Uterus (tissue), 4 donors: Measurements from ENCODE around the gene TMEM253. TPM values are rescaled to one million over a fixed set of nuclear protein-coding genes. Genes with fewer than 3 reads are reported as not detected.

Experiments used
- DNase-seq, 2 donors: peaks; one replicate each; pipeline ENCODE4 v3.0.0-alpha.2; 2019 to 2020
- H3K27ac ChIP-seq, 2 donors: fragments of 200-600 bp; sonication (generic); 1 replicate in 1 of 2; 2 replicates in 1 of 2; pipeline ENCODE4 v1.5.1; 2016 to 2018
- H3K27me3 ChIP-seq, 2 donors: fragments of 200-600 bp; sonication (generic); one replicate each; pipeline ENCODE4 v1.5.1; 2018 to 2019; ENCODE audit warnings: control low read depth in 1 of 2
- H3K36me3 ChIP-seq, 2 donors: fragments of 200-600 bp; sonication (generic); one replicate each; pipeline ENCODE4 v1.5.1; 2019; ENCODE audit warnings: control low read depth in 1 of 2
- H3K4me1 ChIP-seq, 2 donors: fragments of 200-600 bp; sonication (generic); one replicate each; pipeline ENCODE4 v1.5.1; 2018 to 2019; ENCODE audit warnings: control low read depth in 1 of 2
- H3K4me3 ChIP-seq, 2 donors: fragments of 200-600 bp; sonication (generic); 1 replicate in 1 of 2; 2 replicates in 1 of 2; pipeline ENCODE4 v1.5.1; 2018 to 2019; ENCODE audit warnings: mild to moderate bottlenecking in 1 of 2
- H3K9me3 ChIP-seq, 2 donors: fragments of 200-600 bp; sonication (generic); one replicate each; pipeline ENCODE4 v1.5.1; 2019; ENCODE audit warnings: control low read depth in 1 of 2
- POLR2A ChIP-seq, 2 donors: fragments of 450-650 bp; IDR thresholded peaks; one replicate each; pipeline ENCODE4 v1.6.1; 2016; ENCODE audit warnings: antibody characterized with exemption in 2 of 2, mild to moderate bottlenecking in 1 of 2, moderate library complexity in 1 of 2
- intact Hi-C: fragments of 100-400 bp; cut with DNase I; formaldehyde crosslinking; loops from one replicate; pipeline ENCODE4 v1.15.1; 2023; ENCODE audit warnings: low total_unique reads
- total RNA-seq, 4 donors: library from RNA; depleted of rRNA in 3 of 4; stranded (reverse); fragments of >200 nt in 3 of 4; gene quantifications; one replicate each; pipeline versions ENCODE4 v1.1.0 to v1.2.4, GENCODE V29; 2014 to 2023
- TF ChIP-seq, protein P1 (sequence below), 4 experiments: fragments of 200-600 bp in 2 of 4; fragments of 450-650 bp in 2 of 4; sonication (generic) in 2 of 4; IDR thresholded peaks; one replicate each; pipeline ENCODE4 v1.5.1; 2016 to 2019; ENCODE audit warnings: antibody characterized with exemption in 4 of 4, mild to moderate bottlenecking in 2 of 4, moderate library complexity in 1 of 4
- donor health status: DM: yes; HTN: yes; CAD: no.

Gene TMEM253
- total RNA-seq, 4 donors from 2014 or later = 0.85 TPM; not detected in 3

DNA sequence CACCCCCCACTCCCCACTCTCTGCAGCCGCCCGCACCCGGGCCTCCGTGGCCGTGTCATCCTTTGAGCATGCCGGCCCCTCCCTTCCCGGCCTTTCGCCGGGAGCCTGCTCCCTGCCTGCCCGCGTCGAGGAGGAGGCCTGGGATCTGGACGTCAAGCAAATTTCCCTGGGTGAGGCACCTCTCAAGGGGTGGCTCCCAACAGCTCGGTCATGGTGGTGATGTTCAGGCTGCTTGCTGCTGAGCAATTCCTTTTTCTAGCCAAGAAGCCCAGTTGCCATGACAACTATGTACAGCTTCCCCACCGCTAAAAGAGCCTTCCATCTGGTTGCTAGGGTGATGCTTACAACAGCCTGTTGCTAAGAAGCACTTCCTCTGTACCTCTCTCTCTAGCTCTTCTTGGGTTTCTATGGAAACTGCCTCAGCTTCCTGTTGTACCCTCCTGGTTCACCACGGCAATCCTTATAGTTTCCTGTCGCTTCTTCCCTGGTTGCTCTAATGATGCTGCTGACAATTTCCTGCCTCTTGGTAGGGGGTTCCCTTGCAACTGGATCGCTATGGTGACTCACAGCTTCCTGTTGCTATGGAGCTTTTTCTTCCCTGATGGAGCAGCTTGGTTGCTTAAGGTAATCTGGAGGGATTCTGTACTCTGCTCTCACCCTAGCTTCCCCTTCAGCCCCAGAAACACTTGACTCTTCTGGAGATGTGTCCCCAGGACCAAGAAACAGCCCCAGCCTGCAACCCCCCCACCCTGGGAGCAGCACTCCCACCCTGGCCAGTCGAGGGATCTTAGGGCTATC is 13.4 kb upstream of the TMEM253 start:
- TF ChIP-seq, protein P1, sequence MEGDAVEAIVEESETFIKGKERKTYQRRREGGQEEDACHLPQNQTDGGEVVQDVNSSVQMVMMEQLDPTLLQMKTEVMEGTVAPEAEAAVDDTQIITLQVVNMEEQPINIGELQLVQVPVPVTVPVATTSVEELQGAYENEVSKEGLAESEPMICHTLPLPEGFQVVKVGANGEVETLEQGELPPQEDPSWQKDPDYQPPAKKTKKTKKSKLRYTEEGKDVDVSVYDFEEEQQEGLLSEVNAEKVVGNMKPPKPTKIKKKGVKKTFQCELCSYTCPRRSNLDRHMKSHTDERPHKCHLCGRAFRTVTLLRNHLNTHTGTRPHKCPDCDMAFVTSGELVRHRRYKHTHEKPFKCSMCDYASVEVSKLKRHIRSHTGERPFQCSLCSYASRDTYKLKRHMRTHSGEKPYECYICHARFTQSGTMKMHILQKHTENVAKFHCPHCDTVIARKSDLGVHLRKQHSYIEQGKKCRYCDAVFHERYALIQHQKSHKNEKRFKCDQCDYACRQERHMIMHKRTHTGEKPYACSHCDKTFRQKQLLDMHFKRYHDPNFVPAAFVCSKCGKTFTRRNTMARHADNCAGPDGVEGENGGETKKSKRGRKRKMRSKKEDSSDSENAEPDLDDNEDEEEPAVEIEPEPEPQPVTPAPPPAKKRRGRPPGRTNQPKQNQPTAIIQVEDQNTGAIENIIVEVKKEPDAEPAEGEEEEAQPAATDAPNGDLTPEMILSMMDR (IDR thresholded peaks at IDR 0.05) = no peak
- no peak for TF ChIP-seq POLR2A (IDR thresholded peaks at IDR 0.05)
- Histone ChIP-seq H3K9me3 (no peaks in the 10 kb centered on the region), H3K36me3 (no peaks in the 10 kb centered on the region), H3K4me3 (no peak overlapping the region), H3K27ac (no peak overlapping the region), H3K4me1 (no peaks in the 10 kb centered on the region), H3K27me3 (no peaks in the 10 kb centered on the region)
- intact Hi-C loops = no loop called here
- no peak for DNase-seq

DNA sequence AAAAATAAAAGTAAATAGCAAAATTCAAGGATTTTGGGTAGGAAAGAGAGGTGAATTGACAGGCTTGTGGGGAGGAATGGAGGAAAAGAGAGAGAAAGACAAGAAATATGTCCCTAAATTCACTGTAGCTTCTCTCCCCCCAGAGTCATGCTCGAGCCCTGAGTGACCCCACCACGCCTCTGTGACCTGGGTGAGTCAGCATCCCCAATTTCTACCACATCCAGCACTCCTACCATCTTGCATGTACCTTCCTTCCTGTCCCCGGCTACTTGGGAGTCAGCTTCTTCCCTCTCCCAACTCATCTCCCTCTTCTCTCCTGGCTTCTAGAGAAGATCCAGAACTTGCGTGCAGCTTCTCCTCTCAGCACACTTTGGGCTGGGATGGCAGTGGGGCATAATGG is 12.2 kb upstream of the TMEM253 start:
- no peak for DNase-seq
- intact Hi-C loops = no loop called here
- Histone ChIP-seq H3K4me1 (no peaks in the 10 kb centered on the region), H3K36me3 (no peaks in the 10 kb centered on the region), H3K9me3 (no peaks in the 10 kb centered on the region), H3K27me3 (no peaks in the 10 kb centered on the region), H3K4me3 (no peak overlapping the region), H3K27ac (no peak overlapping the region)
- TF ChIP-seq, protein P1 (IDR thresholded peaks at IDR 0.05) = no peak
- no peak for TF ChIP-seq POLR2A (IDR thresholded peaks at IDR 0.05)

DNA sequence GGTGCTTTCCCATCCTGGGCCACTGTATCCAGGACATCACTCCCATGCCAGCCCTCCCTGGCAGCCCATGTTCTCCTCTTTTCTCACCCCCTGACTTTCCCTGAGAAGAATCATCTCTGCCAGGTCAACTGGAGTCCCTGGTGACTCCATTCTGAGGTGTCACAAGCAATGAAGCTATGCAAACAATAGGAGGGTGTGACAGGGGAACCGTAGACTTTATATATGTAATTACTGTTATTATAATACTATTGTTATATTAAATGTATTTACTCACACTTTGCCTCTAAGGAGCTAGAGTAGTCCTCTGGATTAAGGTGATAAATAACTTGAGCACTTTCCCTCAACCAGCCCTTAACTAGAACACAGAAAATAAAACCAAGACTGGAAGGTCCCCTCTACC is 11.6 kb upstream of the TMEM253 start:
- intact Hi-C loops = no loop called here
- no peak for DNase-seq
- TF ChIP-seq, protein P1 (IDR thresholded peaks at IDR 0.05) = no peak
- no peak for TF ChIP-seq POLR2A (IDR thresholded peaks at IDR 0.05)
- Histone ChIP-seq H3K27me3 (no peaks in the 10 kb centered on the region), H3K36me3 (no peaks in the 10 kb centered on the region), H3K27ac (no peak overlapping the region), H3K9me3 (no peaks in the 10 kb centered on the region), H3K4me3 (no peak overlapping the region), H3K4me1 (no peaks in the 10 kb centered on the region)

DNA sequence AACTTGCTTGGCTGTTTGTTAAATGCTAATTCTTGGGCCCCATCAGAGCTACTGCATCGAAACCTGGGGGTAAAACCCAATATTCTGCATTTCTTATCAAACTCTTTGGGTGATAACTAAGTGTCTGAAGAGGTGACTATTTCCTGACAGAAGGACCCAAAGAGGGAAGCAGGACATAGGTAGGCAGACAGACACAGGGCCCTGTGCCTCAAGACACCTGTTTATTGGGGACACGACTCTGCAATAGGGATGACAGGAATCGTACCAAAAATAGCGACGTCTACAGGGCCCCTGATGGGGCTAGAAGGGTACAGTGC is 11.0 kb upstream of the TMEM253 start:
- intact Hi-C loops = no loop called here
- Histone ChIP-seq H3K36me3 (no peaks in the 10 kb centered on the region), H3K9me3 (no peaks in the 10 kb centered on the region), H3K27ac (no peak overlapping the region), H3K27me3 (no peaks in the 10 kb centered on the region), H3K4me3 (no peak overlapping the region), H3K4me1 (no peaks in the 10 kb centered on the region)
- TF ChIP-seq POLR2A (IDR thresholded peaks at IDR 0.05) = no peak
- TF ChIP-seq, protein P1 (IDR thresholded peaks at IDR 0.05) = no peak
- DNase-seq = no peak

DNA sequence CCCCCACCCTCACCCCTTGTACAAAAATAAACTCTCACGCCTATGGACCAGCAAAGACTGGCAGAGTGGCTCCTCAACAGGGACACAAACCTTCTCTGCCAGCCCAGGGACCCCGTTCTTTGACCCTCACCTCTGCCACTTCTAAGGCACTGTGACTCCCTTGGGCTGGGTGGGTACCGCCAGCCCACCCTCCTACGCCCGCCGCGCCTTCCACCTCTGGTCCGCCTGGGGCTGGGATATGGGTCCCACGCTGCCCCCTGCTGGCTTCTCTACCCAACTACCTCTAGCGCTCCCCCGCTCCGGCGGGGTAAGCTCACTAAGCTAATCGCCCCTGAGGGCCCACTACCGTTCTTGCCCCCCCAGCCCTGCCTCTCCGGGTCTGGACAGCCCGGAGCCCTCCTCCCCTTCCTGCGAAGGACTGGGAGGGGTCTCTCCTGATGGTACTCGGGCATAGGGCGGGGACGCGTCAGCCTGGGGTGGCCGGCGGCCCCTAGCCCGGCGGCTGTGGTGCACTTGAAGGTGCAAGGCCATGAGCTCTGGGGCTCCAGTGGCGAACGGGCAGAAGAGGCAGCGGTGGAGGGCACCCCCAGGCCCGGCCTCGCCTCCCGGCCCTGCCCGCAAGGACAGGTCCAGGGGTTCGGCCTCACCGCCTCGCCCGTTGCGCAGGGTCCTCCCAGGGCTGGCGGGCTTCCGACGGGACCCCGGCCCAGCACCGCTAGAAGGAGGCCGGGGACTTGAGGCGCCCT is 10.5 kb upstream of the TMEM253 start:
- Histone ChIP-seq H3K4me3 (no peak overlapping the region), H3K36me3 (no peaks in the 10 kb centered on the region), H3K4me1 (no peaks in the 10 kb centered on the region), H3K27me3 (no peaks in the 10 kb centered on the region), H3K27ac (no peak overlapping the region), H3K9me3 (no peaks in the 10 kb centered on the region)
- intact Hi-C loops = no loop called here
- TF ChIP-seq POLR2A (IDR thresholded peaks at IDR 0.05) = no peak
- TF ChIP-seq, protein P1 (IDR thresholded peaks at IDR 0.05) = peak in 2 of 4 experiments; percentile 18 to 39
- no peak for DNase-seq
